Esophagus muscularis mucosa (tissue), 4 donors: ENCODE data around the gene ST3GAL5. TPM values are rescaled to one million over a fixed set of nuclear protein-coding genes. Genes with fewer than 3 reads are reported as not detected.
"Not testable (repeated sequence)": the region's sequence is repeated elsewhere in the genome, so short reads cannot be mapped to it uniquely, and the experiment has no call there.

Experiments
- DNase-seq: peaks from one replicate; pipeline ENCODE4 v3.0.0-alpha.2; 2017; ENCODE audit errors: extremely low spot score
- H3K27ac ChIP-seq, 4 donors: fragments of 200-600 bp; sonication (generic); replicated peaks in 1 of 4; 1 replicate in 3 of 4; 2 replicates in 1 of 4; pipeline ENCODE4 v1.5.1; 2016 to 2019; ENCODE audit warnings: mild to moderate bottlenecking in 1 of 4
- H3K27me3 ChIP-seq, 4 donors: fragments of 200-600 bp; sonication (generic); one replicate each; pipeline versions ENCODE4 v1.5.1 to v1.6.0; 2016 to 2019
- H3K36me3 ChIP-seq, 4 donors: fragments of 200-600 bp; sonication (generic); one replicate each; pipeline ENCODE4 v1.5.1; 2016 to 2019
- H3K4me1 ChIP-seq, 4 donors: fragments of 200-600 bp; sonication (generic); one replicate each; pipeline ENCODE4 v1.5.1; 2016 to 2019
- H3K4me3 ChIP-seq, 4 donors: fragments of 200-600 bp; sonication (generic); 1 replicate in 2 of 4; 2 replicates in 2 of 4; pipeline ENCODE4 v1.5.1; 2016 to 2019; ENCODE audit warnings: mild to moderate bottlenecking in 4 of 4, moderate library complexity in 1 of 4
- H3K9me3 ChIP-seq, 4 donors: fragments of 200-600 bp; sonication (generic); 1 replicate in 3 of 4; 2 replicates in 1 of 4; pipeline ENCODE4 v1.5.1; 2016 to 2019
- CTCF ChIP-seq, 3 experiments: fragments of 200-600 bp in 2 of 3; fragments of 450-650 bp in 1 of 3; sonication (generic) in 2 of 3; IDR thresholded peaks; one replicate each; pipeline ENCODE4 v1.5.1; 2017 to 2019; ENCODE audit warnings: antibody characterized with exemption in 3 of 3, mild to moderate bottlenecking in 2 of 3, moderate library complexity in 1 of 3
- EP300 ChIP-seq: sonication (generic); formaldehyde crosslinking; IDR thresholded peaks from one replicate; pipeline ENCODE4 v1.6.1; 2017; ENCODE audit warnings: antibody characterized with exemption
- POLR2A ChIP-seq: fragments of 450-650 bp; IDR thresholded peaks from one replicate; pipeline ENCODE4 v1.6.1; 2017; ENCODE audit warnings: antibody characterized with exemption, moderate library complexity, mild to moderate bottlenecking, low read depth
- POLR2AphosphoS5 ChIP-seq, 2 donors: sonication (generic); formaldehyde crosslinking; IDR thresholded peaks; one replicate each; pipeline ENCODE4 v1.6.1; 2017; ENCODE audit warnings: antibody characterized with exemption in 2 of 2
- WGBS: methylation state at CpG from one replicate; pipeline ENCODE4 v1.1.5; 2018; 5-methylcytosine and 5-hydroxymethylcytosine counted together
- intact Hi-C: fragments of 100-400 bp; cut with DNase I; formaldehyde crosslinking; loops from one replicate; pipeline ENCODE4 v1.15.1; 2023
- total RNA-seq, 4 donors: library from RNA; depleted of rRNA; stranded (reverse); fragments of >200 nt; gene quantifications; one replicate each; pipeline versions ENCODE4 v1.1.0 to v1.2.1, GENCODE V29; 2016

The ST3GAL5 gene
- total RNA-seq, 4 donors from 2014 or later, result 11.3 to 21.6 (median 19.4) TPM

GRCh38 chr2:85886590-85886989 lies 2.2 kb downstream of the ST3GAL5 start:
- Histone ChIP-seq H3K9me3 (no peaks in the 10 kb centered on the region), H3K27ac (peak overlapping the region; percentile 88 to 95 (median 88)), H3K4me1 (peaks cover 26 to 59% (median 47%) of the 10 kb centered on the region in 4 donors), H3K27me3 (no peaks in the 10 kb centered on the region), H3K4me3 (peak overlapping the region; percentile 75 to 95 (median 89)), H3K36me3 (peaks cover 0 to 7% (median 1%) of the 10 kb centered on the region in 4 donors)
- WGBS, result 27% methylated on average over 11 of the region's 11 CpGs
- no peak for TF ChIP-seq EP300
- TF ChIP-seq POLR2A, result no peak
- TF ChIP-seq CTCF (IDR thresholded peaks at IDR 0.05), result no peak
- TF ChIP-seq POLR2AphosphoS5 (IDR thresholded peaks at IDR 0.05), result peak; percentile 39 to 56
- intact Hi-C loops, result loop anchor here (2.0 to 5.0 kb wide), 4 partner anchors 59 to 194 kb away; no protein-coding TSS in a partner anchor
- DNase-seq, result no peak

- Histone ChIP-seq H3K27me3 (no peaks in the 10 kb centered on the region), H3K9me3 (no peaks in the 10 kb centered on the region), H3K36me3 (peaks cover 0 to 7% (median 1%) of the 10 kb centered on the region in 4 donors), H3K27ac (peak overlapping the region; percentile 88 to 95 (median 88)), H3K4me3 (peak overlapping the region in 2 of 4 donors; percentile 75 to 90), H3K4me1 (peaks cover 26 to 56% (median 44%) of the 10 kb centered on the region in 4 donors)
- no peak for DNase-seq
- TF ChIP-seq POLR2AphosphoS5 (IDR thresholded peaks at IDR 0.05) (no peak), CTCF (IDR thresholded peaks at IDR 0.05) (no peak), POLR2A (no peak), EP300 (no peak)
- WGBS, result 87% methylated on average over 8 of the region's 8 CpGs
- intact Hi-C loops, result loop anchor here (2.0 to 5.0 kb wide), 4 partner anchors 59 to 195 kb away; no protein-coding TSS in a partner anchor
These were observed 2.6 kb downstream of the ST3GAL5 start for GRCh38 chr2:85886141-85886540.

GRCh38 chr2:85881781-85882180 lies 7.0 kb downstream of the ST3GAL5 start:
- H3K36me3 ChIP-seq, DNase-seq, H3K27ac ChIP-seq, H3K4me3 ChIP-seq, intact Hi-C loops, H3K27me3 ChIP-seq, H3K9me3 ChIP-seq: not testable (repeated sequence)
- 100% methylated on average over 1 of the region's 1 CpG for WGBS
- H3K4me1 ChIP-seq, result peaks cover 0 to 30% (median 13%) of the 10 kb centered on the region in 4 donors

- H3K9me3 ChIP-seq, H3K36me3 ChIP-seq, H3K27me3 ChIP-seq, H3K4me3 ChIP-seq, intact Hi-C loops, H3K27ac ChIP-seq, DNase-seq: not testable (repeated sequence)
- H3K4me1 ChIP-seq, result peaks cover 0 to 20% (median 4%) of the 10 kb centered on the region in 4 donors
- 80% methylated on average over 4 of the region's 4 CpGs for WGBS
These were observed 8.0 kb downstream of the ST3GAL5 start for GRCh38 chr2:85880716-85881328.

- no peak overlapping the region for H3K27ac ChIP-seq
These were observed 9.9 kb downstream of the ST3GAL5 start for GRCh38 chr2:85878719-85879370.

More at GRCh38 chr2:85878719-85879370, 9.9 kb downstream of the ST3GAL5 start:
- WGBS, result 89% methylated on average over 9 of the region's 9 CpGs
- Histone ChIP-seq H3K4me3 (no peak overlapping the region), H3K27me3 (no peaks in the 10 kb centered on the region), H3K36me3 (peaks cover 0 to 7% (median 1%) of the 10 kb centered on the region in 4 donors), H3K4me1 (peaks cover 0 to 7% (median 0%) of the 10 kb centered on the region in 4 donors), H3K9me3 (no peaks in the 10 kb centered on the region)
- TF ChIP-seq POLR2AphosphoS5 (IDR thresholded peaks at IDR 0.05) (no peak), CTCF (IDR thresholded peaks at IDR 0.05) (no peak), POLR2A (no peak)
- intact Hi-C loops, result no loop called here
- no peak for DNase-seq
